Activated T-cell treated with anti-CD3 and anti-CD28 coated beads for 48 hours (primary cell): ENCODE data around the gene ITGA8.
A peak's percentile ranks its signal among the peaks of the same experiment; 100 is the strongest.
"Not testable (repeated sequence)": the region's sequence is repeated elsewhere in the genome, so short reads cannot be mapped to it uniquely, and the experiment has no call there.

ENCODE experiments used
- DNase-seq: peaks from one replicate; pipeline ENCODE4 v3.0.0-alpha.2; 2020; ENCODE audit warnings: low read depth

ITGA8 gene

DNA sequence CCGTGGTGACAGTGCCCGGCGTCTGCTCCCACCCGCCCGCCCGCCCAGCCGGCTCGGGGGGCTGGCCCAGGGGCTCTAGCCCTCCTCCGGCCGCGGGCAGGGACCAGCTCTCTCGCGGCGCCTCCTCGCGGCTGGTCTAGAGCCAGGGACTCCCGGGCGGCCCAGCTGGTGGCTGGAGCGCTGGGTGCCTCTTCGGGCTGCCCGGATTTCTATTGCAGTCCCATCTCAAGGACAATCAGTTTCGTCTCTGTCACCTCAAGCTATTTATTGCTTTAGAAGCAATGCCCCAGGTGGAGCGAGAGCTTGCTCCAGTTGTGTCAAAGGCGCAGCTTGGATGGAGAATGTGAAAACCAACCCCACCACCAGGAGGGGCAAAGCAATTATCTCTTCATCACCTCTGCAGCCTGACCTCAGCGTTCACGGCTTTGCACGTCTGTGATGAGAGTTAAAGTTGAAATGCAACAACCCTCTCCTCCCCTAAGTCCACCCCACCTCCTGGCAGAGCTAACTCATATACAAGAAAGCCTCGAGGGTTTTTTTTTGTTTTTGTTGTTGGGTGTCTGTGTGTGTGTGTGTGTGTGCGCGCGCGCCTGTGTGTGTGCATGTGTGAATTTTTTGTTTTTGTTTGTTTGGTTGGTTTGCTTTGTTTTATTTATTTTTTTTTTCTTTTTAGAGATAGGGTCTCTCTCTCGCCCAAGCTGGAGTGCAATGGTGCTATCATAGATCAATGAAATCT lies at the start of gene ITGA8:
Gene ITGA8 (minus strand): TSS at position 24 of the 736 bp plus-strand sequence. CDS start 151 bp downstream, outside the sequence.
- no peak for DNase-seq

DNA sequence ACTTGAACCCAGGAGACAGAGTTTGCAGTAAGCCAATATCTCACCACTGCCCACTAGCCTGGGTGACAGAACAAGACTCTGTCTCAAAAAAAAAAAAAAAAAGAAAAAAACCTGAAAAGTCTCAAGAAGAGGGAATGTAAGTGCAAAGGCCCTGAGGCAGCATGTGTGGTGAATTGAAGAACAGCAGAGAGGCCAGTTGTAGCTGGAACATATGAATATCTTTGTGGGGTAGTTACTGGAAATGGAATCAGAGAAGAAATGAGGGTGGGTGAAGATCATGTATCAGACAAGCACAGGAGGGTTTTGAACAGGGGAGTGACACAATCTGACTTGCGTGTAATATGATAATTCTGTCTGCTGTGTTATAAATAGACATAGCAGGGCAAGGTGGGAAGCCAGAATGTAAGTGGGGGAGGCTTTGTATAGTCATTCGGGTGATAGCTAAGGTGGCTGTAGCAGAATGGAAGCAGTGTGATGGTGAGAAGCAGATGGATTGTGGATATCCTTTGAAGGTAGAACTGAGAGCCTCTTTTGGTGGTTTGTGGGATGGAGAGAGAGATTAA lies 45.3 kb upstream of the ITGA8 start:
- DNase-seq, result no peak

DNA sequence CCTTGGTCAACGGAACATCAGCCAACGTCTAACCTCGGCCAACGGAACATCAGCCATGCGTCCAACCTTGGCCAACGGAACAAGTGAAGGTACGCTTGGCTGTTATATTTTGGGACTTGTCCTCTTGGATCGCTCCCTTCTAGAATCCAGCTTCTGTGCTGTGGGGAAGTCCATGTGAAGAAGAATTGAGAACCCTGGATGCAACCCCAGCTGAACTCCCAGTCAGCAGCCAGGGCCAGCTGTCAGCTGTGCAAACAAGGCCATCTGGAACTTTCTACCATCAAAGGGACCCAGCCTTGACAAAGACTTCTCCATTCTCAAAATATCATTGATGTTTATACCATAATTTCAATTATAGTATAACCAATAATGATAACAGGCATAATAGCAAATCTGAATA lies 43.3 kb upstream of the ITGA8 start:
- DNase-seq, result no peak

DNA sequence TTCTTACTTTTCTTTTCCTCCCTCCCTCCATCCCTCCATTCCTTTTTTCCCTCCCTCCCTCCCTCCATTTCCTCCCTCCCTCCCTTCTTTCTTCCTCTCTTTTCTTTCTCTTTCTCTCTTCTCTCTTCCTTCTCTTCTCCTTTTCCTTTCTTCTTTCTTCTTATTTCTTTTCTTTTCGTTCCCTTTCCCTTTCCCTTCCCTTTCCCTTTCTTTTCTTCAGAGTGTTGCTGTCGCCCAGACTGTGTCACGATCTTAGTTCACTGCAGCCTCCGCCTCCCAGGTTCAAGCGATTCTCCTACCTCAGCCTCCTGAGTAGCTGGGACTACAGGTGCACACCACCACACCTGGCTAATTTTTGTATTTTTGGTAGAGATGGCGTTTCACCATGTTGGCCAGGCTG lies 42.5 kb upstream of the ITGA8 start:
- DNase-seq, result not testable (repeated sequence)

DNA sequence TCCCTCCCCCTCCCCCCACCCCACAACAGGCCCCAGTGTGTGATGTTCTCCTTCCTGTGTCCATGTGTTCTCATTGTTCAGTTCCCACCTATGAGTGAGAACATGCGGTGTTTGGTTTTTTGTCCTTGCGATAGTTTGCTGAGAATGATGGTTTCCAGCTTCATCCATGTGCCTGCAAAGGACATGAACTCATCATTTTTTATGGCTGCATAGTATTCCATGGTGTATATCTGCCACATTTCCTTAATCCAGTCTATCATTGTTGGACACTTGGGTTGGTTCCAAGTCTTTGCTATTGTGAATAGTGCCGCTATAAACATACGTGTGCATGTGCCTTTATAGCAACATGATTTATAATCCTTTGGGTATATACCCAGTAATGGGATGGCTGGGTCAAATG lies 41.5 kb upstream of the ITGA8 start:
- DNase-seq, result not testable (repeated sequence)

DNA sequence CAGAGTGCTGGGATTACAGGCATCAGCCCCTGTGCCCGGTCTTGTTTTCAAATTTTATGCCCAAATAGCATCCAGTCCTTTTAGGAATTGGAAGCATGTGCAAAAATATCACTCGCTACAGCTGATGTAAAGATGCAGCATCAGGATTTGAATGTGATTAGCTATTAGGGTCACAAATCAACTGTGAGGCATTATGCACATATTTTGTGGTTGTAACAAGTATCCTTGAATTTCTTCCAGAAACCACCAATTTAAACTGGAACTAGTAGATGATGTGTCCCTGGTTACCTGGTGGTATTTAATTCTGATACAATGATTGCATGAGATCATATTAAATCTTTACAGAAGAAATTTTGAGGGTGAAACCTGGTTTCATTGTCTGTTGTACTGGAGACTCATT lies 41.0 kb upstream of the ITGA8 start:
- no peak for DNase-seq

DNA sequence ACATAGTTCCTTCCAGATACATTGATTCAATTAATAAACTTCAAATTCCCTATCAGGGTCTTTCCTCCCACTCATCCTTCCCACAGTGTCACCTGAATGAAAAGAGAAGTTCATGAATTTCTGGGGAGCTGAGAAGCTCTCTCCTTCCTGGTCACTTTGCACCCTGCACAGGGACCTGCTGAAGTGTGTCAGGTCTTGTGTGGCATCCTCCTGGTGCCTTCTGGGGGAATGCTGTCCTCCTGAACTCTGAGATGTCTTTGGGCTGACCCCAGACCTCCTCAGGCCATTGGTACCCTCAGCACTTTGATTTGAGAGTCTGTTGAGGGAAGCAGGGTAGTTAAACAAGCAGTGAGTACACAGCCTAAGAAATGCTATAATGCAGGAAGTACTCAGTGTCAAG lies 39.5 kb upstream of the ITGA8 start:
- DNase-seq, result no peak

DNA sequence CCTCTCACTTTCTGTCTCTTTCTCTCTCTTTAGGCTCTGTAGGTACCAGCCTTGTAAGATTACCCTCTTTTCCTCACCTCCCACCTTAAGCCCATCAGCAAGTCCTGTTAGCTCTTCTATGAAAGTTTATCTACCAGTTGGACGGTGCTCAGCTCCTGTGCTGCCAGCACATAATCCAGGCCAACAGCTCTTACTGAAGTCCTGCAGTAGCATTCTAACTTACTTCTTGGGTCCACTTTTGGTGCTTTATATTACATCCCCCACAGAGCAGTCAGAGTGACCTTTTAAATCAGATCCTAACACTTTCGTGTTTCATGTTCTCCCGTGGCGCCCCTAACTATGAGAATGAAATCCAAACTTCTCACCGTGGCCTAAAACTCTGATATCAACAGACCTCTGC lies 38.9 kb upstream of the ITGA8 start:
- no peak for DNase-seq

DNA sequence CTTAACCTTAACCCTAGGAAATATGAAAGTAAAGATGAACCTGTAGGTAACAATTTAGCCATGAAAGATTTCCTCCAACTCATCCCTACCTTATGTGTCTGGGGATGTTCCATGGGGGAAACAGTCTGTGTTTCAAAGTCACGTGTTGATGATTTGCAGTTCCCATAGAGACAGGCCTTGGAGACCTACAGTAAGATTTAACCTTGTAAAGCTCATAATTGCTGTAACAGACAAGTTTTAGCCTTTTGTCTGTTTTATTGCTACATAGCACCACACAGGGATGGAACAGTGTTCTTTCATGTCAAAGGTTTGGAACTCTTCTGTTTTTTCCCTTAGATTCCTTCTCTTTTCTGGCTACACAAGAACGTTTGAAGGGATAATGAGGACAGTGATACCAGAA lies 35.2 kb upstream of the ITGA8 start:
- DNase-seq, result no peak

DNA sequence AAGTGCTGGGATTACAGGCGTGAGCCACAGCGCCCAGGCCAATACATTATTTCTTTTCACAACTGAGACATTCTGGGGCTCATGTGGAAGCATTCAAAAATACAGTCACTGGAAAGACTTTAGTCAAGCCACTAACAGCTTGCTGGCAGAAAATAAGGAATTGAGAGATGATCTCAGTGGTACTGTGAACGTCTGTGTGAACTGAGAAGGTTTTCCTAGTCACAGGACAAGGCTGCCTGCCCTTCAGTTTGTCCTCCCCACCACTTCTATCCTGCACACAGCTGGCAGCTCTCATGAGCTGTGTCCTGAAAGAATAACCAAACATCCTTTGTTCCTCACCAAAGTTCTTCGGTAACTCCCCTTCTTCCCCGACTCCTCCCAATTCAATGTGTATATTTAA lies 31.3 kb upstream of the ITGA8 start:
- no peak for DNase-seq

DNA sequence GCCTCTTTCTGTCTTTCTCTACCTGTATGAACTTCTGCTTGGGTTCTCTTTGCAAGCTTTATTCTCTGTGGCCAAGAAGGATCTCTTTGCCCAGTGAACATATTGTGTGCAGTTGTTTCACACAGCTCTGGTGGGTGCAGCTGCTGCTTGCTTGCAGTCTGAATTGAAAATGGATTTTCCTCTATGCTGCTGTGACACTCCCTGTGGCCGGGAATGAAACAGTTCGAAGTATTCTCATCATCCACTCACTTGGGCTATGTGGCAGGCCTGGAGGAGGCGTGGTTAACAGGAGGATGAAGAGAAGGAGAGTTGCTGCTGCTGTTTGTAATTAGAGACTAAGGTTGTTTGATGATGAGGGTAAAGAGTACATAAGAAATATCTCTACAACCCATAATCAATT lies 28.4 kb upstream of the ITGA8 start:
- DNase-seq, result no peak

DNA sequence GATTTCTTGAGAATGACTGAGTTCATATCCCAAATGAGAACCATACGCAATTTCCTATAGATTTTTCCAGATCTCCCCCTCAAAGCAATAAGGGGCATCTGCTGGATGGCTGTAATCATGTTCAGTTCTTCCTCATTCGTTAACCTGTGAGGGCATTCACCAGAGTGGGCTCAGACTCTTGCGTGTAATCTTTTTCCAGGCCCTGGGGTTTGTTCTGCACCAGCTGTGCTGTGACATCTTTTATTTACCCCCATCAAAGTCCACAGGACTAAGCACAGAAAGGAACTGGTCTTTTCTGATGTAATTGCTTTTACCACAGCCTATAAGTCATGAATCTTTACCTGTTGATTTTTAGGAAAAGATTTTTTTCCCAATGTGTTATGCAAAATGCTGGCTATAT lies 27.9 kb upstream of the ITGA8 start:
- no peak for DNase-seq

DNA sequence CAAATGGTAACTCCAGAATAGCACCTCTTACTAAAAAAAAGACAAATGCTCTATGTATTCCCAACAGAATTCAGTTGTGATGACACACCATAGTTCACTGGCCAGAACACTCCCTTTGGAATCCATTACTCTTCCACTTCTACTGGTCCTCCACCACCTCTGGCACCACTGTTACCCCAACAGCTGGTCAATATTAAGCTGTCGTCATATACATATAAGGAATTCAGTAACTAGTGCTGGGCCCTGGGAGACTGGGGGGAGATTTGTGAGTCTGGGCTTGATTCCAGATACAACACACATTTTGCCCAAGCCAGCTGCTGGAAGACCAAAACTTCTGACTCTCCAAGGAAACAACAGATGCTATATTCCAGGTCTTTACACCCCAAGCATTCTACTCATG lies 26.0 kb upstream of the ITGA8 start:
- DNase-seq, result no peak

DNA sequence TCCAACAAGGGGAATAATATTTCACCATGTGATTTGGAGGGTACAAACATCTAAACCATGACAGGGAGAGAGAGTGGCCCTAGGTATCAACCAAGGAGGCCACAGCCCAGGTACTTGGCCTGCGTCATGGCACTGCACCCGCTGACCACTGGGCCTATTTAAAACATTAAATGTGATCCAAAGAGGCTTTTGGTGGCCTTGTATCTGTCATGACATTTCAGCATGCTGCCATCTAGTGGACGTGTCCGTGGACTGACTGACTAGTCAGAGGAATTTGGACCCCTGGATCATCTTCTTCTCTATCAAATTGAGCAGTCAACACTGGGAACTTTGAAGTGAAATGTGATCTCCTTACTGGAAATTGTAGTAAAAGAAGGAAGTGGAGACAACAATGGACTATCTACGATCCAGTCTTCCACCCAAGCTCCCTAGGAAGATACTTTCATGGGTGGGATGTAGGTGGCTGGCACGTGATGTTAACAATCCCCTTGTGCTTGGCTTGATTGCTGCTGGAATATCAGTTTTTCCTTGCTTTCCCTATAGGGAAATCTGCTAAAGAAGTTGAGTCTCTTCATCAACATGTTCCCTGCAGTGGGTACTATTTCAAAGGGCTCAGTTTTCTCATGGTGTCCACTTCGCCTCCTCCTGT lies 24.6 kb upstream of the ITGA8 start:
- DNase-seq, result peak; percentile 22

DNA sequence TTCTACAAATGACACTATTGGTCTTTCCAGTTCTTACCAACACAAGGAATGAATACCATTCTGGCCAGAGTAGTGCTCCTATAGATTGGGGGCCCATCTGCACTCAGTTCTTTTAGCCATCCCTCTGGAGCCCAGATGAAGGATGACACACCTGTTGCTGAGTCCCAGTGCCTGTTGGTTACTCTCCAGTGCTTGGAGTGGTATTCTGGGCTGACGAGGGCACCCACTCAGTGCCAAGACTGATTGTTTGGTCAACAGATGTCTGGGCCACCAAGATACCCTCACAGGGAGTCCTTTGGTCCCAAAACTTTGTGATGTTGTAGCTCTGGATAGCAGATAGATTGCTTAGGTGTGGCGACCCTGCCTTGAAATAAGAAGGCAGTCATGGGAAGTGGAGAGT lies 23.7 kb upstream of the ITGA8 start:
- no peak for DNase-seq

DNA sequence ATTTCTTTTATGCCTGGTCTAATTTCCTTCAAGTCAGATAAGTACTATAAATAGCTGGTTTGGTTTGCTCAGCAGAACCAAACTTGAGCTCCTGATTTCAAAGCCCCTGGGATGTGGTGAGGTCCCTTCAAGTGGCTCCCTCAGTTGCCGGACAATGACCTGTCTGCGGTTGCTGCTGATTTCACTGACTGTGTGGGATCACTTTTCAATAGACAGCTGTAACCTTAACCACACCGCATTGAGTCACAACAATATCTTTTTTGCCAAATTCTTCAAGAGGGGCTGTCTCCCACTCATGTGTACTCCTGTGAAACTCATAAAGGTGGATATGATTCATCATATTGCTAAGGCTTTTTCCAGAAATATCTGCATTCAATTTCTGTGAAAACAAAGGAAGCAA lies 23.1 kb upstream of the ITGA8 start:
- DNase-seq, result no peak

DNA sequence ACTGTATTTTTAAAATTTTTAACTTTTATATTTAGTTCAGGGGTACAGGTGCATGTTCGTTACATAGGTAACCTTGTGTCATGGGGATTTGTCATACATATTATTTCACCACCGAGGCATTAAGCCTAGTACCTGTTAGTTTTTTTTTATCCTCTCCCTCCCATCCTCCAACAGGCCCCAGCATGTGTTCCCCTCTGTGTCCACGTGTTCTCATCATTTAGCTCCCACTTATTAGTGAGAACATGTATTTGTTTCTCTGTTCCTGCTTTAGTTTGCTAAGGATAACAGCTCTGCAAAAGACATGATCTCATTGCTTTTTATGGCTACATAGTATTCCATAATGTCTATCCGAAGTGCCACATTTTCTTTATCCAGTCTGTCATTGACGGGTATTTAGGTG lies 22.4 kb upstream of the ITGA8 start:
- no peak for DNase-seq

DNA sequence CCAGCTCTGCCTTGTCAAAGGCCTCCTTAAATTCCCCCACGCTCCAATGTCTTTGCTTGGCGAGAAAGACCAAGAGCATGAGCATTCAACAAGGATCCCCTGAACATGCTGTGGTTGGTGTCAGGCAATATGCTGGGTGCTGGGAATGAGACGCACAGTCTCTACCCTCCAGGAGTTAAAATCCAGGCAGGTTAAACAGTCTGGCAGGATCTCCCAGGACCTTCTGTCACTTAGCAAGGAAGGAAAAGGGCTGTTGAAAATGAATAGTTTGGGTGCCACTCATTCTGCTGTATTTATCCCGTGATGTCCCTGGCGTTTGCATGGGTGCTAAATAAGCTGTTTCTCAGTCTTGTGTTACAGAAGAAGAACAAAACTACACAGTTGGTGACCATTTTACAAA lies 21.9 kb upstream of the ITGA8 start:
- DNase-seq, result no peak

DNA sequence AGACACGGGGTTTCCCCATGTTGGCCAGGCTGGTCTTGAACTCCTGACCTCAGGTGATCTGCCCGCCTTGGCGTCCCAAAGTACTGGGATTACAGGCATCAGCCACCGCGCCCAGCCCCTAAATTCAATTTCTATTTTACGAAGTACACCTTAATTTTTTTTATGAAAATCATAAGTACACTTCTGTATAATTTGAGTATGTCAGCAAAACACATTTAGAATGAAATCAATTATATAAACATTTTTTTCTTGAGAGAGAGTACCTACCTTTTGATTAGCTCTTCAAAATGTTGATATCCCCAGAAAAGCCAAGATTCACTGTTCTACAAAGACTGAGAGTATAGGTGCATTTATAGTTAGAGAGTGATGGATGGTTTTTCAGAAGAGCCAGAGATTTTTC lies 20.5 kb upstream of the ITGA8 start:
- no peak for DNase-seq

DNA sequence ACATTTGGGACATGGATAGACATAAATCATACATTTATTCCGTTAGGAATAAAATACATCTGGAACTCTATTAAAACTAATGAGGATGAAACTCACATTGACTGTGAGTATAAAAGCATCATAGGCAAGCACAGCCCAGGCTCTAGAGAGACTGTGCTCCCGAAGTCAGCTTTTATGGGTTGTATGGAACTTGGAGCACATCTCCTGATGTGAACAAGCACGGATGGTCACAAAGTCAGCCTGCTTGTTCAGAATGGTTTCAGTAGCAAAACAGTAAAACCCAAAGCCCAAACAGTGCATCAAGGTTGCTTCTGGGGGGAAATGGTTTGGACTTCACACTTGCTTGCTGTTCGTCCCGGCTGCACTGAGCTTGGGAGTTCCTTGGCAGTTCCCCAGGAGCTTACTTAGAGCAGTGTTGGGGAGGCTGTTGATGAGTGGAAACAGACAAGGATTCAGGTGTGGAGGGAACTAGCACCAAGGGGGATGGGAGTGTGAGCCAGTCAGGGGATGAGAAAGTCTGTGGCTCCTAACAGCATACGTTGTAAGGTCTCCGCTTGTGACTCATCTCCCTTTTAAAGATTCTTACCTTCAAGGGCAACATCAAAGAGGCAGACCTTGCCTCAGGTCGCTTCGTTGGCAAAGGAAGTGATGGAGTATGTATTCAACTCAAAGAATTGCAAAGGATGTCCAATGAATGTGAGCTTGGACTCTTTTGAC lies 19.7 kb upstream of the ITGA8 start:
- DNase-seq, result no peak

DNA sequence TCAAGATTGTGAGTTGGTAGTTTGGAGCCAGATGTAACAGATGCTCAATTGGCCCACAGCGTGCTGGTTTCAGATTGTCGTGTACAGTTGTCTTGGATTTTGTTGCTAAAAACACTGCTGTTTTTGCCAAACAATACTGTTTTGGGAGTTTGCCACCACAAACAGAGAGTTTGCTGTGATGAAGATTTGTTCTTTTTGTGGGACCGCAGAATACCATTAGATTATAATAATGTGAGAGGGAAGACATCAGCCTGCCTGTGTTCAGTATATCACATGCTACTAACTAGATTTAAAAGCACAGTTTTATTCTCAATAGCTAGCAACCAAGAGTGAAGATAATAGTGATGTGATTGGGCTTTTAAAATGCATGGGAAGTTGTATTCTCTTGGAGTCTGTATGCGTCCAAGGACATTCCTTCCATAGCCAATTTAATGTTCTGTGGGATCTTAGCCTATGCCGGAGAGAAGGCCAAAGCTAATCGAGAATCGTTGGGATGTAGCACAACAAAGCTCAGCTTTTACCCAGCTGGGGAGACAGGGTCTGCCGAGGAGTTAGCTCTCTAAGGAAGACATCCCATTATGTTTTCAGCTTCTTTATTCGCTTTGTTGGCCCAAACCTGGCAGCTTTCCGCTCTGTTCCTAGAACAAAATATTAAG lies 18.7 kb upstream of the ITGA8 start:
- no peak for DNase-seq

DNA sequence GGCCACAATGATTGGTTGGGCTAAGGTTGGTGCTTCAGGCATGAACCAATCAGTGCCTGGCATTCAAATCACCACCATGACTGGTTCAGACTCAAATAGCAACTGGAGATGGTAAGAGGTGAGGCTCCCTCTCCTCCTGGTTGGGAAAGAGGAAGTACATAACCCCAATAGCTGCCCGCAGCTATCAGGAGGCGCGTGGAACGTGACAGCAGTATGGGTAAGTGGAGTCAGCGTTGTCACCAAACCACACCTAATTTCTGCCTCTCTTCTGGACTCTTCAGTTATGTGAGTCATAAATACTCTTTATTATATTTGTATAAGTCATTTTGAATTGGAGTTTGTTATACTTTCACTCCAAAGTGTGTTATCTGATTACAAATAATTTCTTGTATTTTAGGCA lies 17.9 kb upstream of the ITGA8 start:
- DNase-seq, result no peak

DNA sequence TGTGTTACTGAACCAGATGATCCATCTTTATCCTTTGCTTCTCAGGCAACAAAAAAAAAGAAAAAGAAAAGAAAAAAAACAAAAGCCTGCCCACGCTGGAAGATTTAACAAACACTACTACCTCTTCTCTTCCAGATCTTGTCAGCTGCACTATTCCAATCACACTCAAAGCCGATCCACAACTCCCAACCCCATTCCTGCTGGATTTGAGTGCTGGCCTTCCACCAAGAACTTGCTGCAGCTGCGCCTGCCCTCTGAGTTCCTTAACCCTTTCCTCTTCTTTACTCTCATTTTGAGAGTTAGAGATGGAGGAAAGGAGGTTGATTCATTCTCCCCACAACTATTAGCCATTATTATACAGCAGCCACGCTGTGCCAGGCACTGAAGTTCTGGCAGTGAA lies 16.0 kb upstream of the ITGA8 start:
- no peak for DNase-seq
